AG09309 (cell line): ENCODE results near the gene RNF167.

Source experiments
- DNase-seq: peaks from one replicate; pipeline ENCODE4 v3.0.0-alpha.2; 2010; ENCODE audit warnings: low read depth
- H3K4me3 ChIP-seq: 2 replicates; pipeline ENCODE4 v1.5.1; 2011; ENCODE audit warnings: mild to moderate bottlenecking, low read depth, low read length, moderate library complexity; ENCODE audit not compliant: control insufficient read depth
- CTCF ChIP-seq: IDR thresholded peaks from 2 replicates; pipeline ENCODE4 v1.5.1; 2011; ENCODE audit warnings: mild to moderate bottlenecking, low read depth, low read length, inconsistent platforms; ENCODE audit not compliant: insufficient read depth, control insufficient read depth; ENCODE audit errors: missing control alignments

The RNF167 gene

GRCh38 chr17:4939546-4939795 lies 597 bp upstream of the RNF167 start:
- no peak for DNase-seq
- TF ChIP-seq CTCF, result no peak
- peak overlapping the region; percentile 96 for H3K4me3 ChIP-seq

- DNase-seq, result no peak
- peak overlapping the region; percentile 96 for H3K4me3 ChIP-seq
- no peak for TF ChIP-seq CTCF
Observed at GRCh38 chr17:4940555-4941318, 669 bp downstream of the RNF167 start.

GRCh38 chr17:4941319-4941610 lies 1.2 kb downstream of the RNF167 start:
- no peak for TF ChIP-seq CTCF
- peak overlapping the region; percentile 96 for H3K4me3 ChIP-seq
- DNase-seq, result no peak

- no peak overlapping the region for H3K4me3 ChIP-seq
- DNase-seq, result no peak
- no peak for TF ChIP-seq CTCF
Observed at GRCh38 chr17:4942760-4943508, 2.9 kb downstream of the RNF167 start.

- TF ChIP-seq CTCF, result no peak
- DNase-seq, result no peak
- no peak overlapping the region for H3K4me3 ChIP-seq
Observed at GRCh38 chr17:4944163-4944553, 4.1 kb downstream of the RNF167 start.

GRCh38 chr17:4944554-4945175 lies 4.6 kb downstream of the RNF167 start:
- no peak for TF ChIP-seq CTCF
- peak overlapping the region; percentile 21 for H3K4me3 ChIP-seq

More at GRCh38 chr17:4944554-4945175, 4.6 kb downstream of the RNF167 start:
- no peak for DNase-seq
